IPS-18a (cell line): ENCODE data around the gene GATA3.

ENCODE experiments used
- H3K27ac ChIP-seq: one replicate; pipeline ENCODE4 v1.5.1; 2013; ENCODE audit warnings: low read length
- H3K27me3 ChIP-seq: one replicate; pipeline ENCODE4 v1.6.1; 2013; ENCODE audit warnings: mild to moderate bottlenecking, low read length; ENCODE audit not compliant: control insufficient read depth, insufficient read depth
- H3K36me3 ChIP-seq: one replicate; pipeline ENCODE4 v1.6.1; 2013; ENCODE audit warnings: low read depth, low read length; ENCODE audit not compliant: control insufficient read depth
- H3K4me1 ChIP-seq: one replicate; pipeline ENCODE4 v1.6.1; 2013; ENCODE audit warnings: low read depth, low read length; ENCODE audit not compliant: control insufficient read depth
- H3K4me3 ChIP-seq: one replicate; pipeline ENCODE4 v1.5.1; 2013; ENCODE audit warnings: low read length
- H3K9ac ChIP-seq: one replicate; pipeline ENCODE4 v1.6.1; 2013; ENCODE audit warnings: mild to moderate bottlenecking, low read length, moderate library complexity
- H3K9me3 ChIP-seq: one replicate; pipeline ENCODE4 v1.6.1; 2013; ENCODE audit warnings: low read depth, low read length; ENCODE audit not compliant: control insufficient read depth

The GATA3 gene

DNA sequence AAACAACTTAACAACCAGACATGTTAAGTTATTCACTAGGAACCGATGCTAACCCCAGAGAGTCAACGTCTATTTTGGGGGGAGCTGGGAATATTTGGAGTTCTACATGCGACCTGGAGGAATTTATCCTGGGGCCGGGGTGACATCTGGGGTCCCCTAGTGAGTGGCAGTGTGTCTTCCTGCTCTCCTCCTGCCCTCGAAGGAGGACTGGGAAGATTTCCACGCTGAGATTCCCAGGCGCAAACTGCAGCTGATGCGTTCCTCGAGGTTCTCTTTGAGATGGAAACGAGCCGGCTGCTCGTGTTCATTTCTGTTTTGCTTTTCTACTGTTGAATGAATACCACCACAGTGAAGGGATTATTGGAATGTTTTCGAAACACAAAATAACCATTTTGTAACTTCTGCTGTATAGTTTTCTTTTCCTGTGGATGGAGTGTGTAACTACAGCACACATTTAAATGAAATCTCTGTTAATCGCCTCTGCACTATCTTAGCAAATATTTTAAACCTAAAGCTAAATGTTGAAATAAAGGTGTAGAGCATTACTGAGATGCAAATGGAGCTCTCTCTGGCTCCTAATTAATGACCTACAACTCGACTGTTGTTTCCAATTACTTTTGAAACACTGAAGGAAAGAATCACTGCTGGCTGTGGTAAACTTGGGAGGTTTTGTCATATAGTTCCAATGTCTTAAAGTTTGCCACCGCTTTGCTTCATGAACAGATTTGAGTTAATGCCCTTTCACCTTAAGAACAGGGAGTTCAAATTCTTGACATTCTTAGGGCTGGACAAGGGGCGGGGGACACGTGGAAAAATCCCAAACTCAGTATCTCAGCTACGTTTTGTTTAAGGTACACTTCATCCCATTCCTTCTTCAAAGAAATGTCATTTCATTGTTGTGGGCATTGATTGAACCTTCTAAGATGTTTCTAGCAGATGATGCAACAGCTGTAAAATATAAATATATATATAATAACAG lies 21.1 kb downstream of the GATA3 start:
- no peak overlapping the region for H3K9ac ChIP-seq

DNA sequence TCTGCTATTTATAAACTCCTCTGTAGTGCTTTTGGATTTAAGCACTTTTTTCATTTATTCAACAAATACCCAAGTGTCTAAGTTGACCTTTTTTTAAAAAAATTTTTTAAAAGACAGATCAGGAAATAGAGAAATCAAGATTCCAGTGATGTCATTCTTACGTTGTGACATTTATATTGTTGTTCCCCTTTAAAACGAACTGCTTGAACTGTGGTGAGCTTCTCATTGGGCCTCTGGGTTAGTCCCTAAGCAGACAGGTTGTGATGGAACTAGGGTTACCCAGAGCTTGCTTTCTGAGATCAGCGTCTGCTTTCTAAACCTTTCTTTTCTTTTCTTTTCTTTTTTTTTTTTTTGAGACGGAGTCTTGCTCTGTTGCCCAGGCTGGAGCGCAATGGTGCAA lies 22.4 kb downstream of the GATA3 start:
- no peak overlapping the region for H3K27ac ChIP-seq
- no peak overlapping the region for H3K4me3 ChIP-seq
- H3K27me3 ChIP-seq: peaks cover 8% of the 10 kb centered on the region
- H3K4me1 ChIP-seq: peaks cover 12% of the 10 kb centered on the region
- no peaks in the 10 kb centered on the region for H3K9me3 ChIP-seq
- no peak overlapping the region for H3K9ac ChIP-seq
- H3K36me3 ChIP-seq: no peaks in the 10 kb centered on the region

More for the DNA sequence above, 21.1 kb downstream of the GATA3 start:
- Histone ChIP-seq H3K4me3 (peak overlapping the region; percentile 19), H3K36me3 (no peaks in the 10 kb centered on the region), H3K4me1 (peaks cover 12% of the 10 kb centered on the region), H3K9me3 (no peaks in the 10 kb centered on the region), H3K27me3 (peaks cover 8% of the 10 kb centered on the region), H3K27ac (no peak overlapping the region)

DNA sequence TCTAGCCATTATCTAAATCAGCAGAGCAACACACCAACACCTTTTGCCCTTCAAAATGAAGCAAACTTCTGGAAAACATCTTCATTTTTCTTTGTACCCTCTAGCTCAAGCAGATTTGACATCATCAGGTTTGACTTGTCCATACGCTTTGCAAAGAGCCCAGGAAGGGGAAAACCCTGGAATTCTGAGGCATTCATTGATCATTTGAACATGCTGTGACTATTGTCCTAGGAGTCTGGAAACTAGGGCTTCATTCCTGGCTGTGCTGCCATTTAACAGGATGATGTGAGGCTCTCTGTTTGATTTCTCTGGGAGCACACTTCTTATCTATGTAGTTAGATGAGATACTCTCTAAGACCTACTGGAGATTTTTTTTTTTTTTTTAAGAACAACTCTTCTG lies 23.5 kb downstream of the GATA3 start:
- Histone ChIP-seq H3K9ac (no peak overlapping the region), H3K4me3 (no peak overlapping the region), H3K36me3 (no peaks in the 10 kb centered on the region), H3K27ac (no peak overlapping the region), H3K4me1 (peaks cover 12% of the 10 kb centered on the region), H3K9me3 (no peaks in the 10 kb centered on the region), H3K27me3 (peaks cover 8% of the 10 kb centered on the region)

DNA sequence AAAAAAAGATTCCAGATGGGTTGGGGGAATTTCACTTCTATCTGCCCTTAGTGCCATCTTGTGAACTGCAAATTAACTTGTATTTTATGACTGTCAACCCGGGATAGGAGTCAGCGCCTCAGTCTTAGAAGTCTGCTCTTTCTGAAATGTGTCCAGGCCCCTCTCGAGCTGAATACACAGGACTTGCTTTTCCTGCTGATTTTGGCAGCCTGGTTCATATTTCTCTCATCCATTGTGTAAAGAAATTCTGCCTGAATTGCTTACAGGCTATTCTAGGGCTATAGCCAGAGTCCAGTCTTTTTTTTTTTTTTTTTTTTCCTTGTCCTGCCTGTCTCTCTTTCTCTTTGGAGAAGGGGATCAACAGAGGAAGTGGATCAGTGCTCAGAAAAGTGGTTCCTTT lies 24.6 kb downstream of the GATA3 start:
- H3K27me3 ChIP-seq: peaks cover 8% of the 10 kb centered on the region
- no peaks in the 10 kb centered on the region for H3K9me3 ChIP-seq
- no peaks in the 10 kb centered on the region for H3K36me3 ChIP-seq
- peaks cover 12% of the 10 kb centered on the region for H3K4me1 ChIP-seq
- no peak overlapping the region for H3K27ac ChIP-seq
- no peak overlapping the region for H3K4me3 ChIP-seq
- H3K9ac ChIP-seq: no peak overlapping the region

DNA sequence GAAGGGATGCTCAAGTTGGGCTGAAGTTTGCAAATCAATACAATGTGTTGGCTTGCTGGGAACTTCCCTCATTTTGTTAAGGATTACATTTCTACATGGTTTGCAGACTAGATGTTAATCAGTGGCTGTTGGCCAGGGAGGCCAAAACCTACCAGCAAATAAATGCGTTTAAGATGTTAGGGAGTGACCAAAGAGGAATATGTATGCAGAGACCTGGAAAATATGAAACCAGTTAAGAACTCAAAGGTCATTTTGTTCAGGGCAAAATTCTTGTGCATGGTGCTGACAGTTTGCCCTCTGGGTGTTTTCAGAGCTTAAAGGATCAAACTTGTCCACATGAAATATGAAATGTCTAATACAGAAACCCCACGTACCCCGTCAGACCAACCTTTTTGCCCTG lies 30.3 kb downstream of the GATA3 start:
- Histone ChIP-seq H3K4me1 (no peaks in the 10 kb centered on the region), H3K27ac (no peak overlapping the region), H3K36me3 (no peaks in the 10 kb centered on the region), H3K4me3 (no peak overlapping the region), H3K9me3 (no peaks in the 10 kb centered on the region), H3K27me3 (no peaks in the 10 kb centered on the region), H3K9ac (no peak overlapping the region)

DNA sequence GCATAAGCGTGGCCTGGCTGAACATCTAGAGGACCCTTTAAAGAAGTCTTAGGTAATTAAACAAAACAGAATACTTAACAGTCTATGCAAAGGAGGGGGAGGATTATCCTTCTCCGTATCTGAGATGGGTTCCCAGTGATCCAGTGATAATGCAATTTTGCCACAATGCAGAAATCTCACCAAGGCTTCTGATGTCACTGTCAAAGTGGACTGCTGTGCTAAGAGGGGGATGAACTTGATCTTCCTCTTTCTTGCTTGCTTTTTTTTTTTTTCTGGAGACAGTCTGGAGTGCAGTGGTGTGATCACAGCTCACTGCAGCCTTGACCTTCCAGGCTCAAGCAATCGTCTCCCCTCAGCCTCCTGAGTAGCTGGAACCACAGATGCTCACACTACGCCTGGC lies 30.8 kb downstream of the GATA3 start:
- H3K27me3 ChIP-seq: no peaks in the 10 kb centered on the region
- H3K4me1 ChIP-seq: no peaks in the 10 kb centered on the region
- H3K9me3 ChIP-seq: no peaks in the 10 kb centered on the region
- no peak overlapping the region for H3K9ac ChIP-seq
- H3K36me3 ChIP-seq: no peaks in the 10 kb centered on the region
- H3K27ac ChIP-seq: no peak overlapping the region
- H3K4me3 ChIP-seq: no peak overlapping the region

DNA sequence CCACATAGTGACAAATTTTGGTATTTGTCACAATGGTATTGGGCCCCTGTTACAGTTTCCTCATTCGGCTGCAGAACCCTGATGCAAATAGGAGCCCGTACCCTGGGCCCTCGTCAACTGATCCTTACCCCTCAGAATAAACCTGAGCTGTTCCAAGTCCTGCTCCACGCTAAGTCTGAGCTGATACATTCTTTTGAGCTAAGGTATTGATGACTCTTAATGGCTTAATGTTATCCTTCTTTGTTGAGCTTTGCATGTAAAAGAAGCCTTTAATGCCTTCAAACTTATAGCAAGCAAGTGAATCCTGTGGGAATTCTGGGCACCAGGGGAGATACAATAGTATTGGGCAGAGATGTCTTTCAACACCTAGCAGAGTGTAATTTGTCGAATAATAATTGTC lies 31.8 kb downstream of the GATA3 start:
- Histone ChIP-seq H3K27ac (no peak overlapping the region), H3K9me3 (no peaks in the 10 kb centered on the region)

DNA sequence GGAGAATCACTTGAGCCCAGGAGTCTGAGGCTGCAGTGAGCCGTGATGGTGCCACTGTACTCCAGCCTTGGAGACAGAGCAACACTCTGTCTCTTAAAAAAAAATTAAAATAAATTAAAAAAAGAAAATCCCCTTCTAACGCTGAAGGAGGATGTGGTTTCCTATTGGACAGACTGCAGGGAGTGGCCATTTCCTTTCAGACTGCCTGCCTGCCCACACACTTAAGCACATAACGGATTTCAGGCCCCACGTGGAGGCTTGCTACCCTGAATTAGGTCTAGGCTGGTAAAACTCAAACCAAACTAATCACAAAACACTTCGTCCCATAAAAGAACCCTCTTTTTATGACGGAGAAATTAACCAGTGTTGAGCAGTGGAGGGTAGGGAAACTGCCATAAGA lies 34.0 kb downstream of the GATA3 start:
- H3K4me3 ChIP-seq: no peak overlapping the region
- no peaks in the 10 kb centered on the region for H3K4me1 ChIP-seq
- no peaks in the 10 kb centered on the region for H3K36me3 ChIP-seq
- H3K9ac ChIP-seq: no peak overlapping the region
- no peak overlapping the region for H3K27ac ChIP-seq
- no peaks in the 10 kb centered on the region for H3K9me3 ChIP-seq
- H3K27me3 ChIP-seq: no peaks in the 10 kb centered on the region

More for the DNA sequence above, 31.8 kb downstream of the GATA3 start:
- Histone ChIP-seq H3K4me1 (no peaks in the 10 kb centered on the region), H3K36me3 (no peaks in the 10 kb centered on the region), H3K27me3 (no peaks in the 10 kb centered on the region), H3K9ac (no peak overlapping the region), H3K4me3 (no peak overlapping the region)

DNA sequence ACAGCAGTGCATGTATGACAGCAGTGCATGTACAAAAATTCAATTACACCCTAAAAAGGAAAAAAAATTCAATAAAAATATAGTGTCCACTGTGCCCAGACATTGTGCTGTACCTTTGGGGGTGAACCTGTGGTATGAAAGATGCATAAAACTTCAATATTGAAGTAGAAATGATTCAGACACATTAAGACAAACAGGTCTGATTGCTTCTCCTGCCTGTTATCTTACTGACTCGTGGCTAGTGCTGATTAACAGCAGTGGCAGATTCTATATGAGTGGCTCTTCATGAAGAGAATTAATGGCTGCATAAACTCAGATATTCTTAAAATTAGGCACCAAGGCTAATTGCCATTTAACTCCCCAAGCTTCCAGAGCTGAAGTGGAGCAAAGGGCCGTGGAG lies 37.9 kb downstream of the GATA3 start:
- no peaks in the 10 kb centered on the region for H3K36me3 ChIP-seq
- no peaks in the 10 kb centered on the region for H3K27me3 ChIP-seq
- H3K4me3 ChIP-seq: no peak overlapping the region
- no peak overlapping the region for H3K27ac ChIP-seq
- H3K4me1 ChIP-seq: no peaks in the 10 kb centered on the region
- H3K9ac ChIP-seq: no peak overlapping the region
- H3K9me3 ChIP-seq: no peaks in the 10 kb centered on the region

DNA sequence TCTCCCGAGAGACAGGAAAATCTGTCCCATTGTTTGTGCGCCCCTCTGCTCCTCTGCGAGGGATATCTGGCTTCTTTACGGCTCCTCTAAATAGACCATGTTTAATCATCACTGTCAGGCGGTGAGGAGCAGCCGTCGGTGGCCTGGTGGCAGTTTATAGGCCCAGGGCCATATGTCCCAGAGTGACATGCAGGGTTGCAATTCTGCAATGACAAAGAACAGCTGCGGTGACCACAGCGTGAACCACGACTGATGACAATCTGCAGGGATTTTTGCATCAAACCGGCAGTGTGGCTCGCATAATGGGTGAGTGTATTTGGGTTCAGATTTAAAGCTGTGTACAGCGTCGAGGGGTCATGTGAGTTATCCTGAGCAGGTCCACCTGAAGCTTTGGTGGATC lies 41.5 kb downstream of the GATA3 start:
- Histone ChIP-seq H3K4me1 (no peaks in the 10 kb centered on the region), H3K4me3 (no peak overlapping the region), H3K27ac (no peak overlapping the region), H3K36me3 (no peaks in the 10 kb centered on the region), H3K27me3 (no peaks in the 10 kb centered on the region), H3K9me3 (no peaks in the 10 kb centered on the region), H3K9ac (no peak overlapping the region)

DNA sequence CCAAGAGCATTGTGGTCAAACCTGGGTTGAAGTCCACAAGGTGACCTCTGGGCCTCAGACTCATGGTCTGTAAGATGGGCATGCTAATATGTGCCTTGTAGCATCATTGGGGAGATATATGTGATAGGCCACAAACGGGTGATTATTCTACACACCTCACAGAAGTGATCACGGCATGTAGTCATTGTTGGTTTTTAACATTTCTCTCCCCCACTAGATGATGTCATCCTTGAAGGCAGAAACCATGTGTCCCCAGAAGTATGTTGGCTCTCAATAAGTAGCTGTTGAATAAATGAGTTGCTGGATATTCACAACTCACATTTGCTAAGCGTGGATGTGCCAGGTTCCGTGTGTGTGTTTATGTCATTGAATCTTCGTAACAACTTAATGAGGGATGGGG lies 42.4 kb downstream of the GATA3 start:
- H3K9ac ChIP-seq: no peak overlapping the region
- no peaks in the 10 kb centered on the region for H3K4me1 ChIP-seq
- H3K9me3 ChIP-seq: no peaks in the 10 kb centered on the region
- H3K27me3 ChIP-seq: no peaks in the 10 kb centered on the region
- no peaks in the 10 kb centered on the region for H3K36me3 ChIP-seq
- no peak overlapping the region for H3K4me3 ChIP-seq
- H3K27ac ChIP-seq: no peak overlapping the region

DNA sequence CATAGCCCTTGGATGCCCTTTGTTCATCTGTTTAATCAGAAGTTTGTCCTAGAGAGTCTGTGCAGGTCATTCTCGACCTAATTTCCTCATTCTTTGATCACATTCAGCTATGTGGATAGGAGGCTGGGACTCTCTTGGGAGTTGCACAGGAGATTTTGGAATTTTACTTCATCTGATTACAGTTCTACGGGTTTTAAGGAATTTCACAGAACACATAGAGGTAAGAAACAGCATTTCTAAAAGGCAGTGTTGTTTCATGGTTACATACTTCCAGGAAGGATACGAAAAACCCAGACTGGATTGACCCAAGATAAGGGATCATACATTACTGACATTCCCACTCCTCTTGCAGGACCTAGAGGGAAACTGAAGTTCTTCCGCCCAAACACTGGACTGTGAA lies 45.9 kb downstream of the GATA3 start:
- no peak overlapping the region for H3K4me3 ChIP-seq
- peaks cover 6% of the 10 kb centered on the region for H3K4me1 ChIP-seq
- no peaks in the 10 kb centered on the region for H3K36me3 ChIP-seq
- no peak overlapping the region for H3K9ac ChIP-seq
- H3K27ac ChIP-seq: no peak overlapping the region
- H3K27me3 ChIP-seq: peaks cover 4% of the 10 kb centered on the region
- no peaks in the 10 kb centered on the region for H3K9me3 ChIP-seq
